ENCODE results near the gene NUP214. TPM values are rescaled to one million over a fixed set of nuclear protein-coding genes. Genes with fewer than 3 reads are reported as not detected.

NUP214 gene
- total RNA-seq, 4 donors from 2014 or later, result 17.4 to 45.4 (median 31.1) TPM

- no peak for DNase-seq
- peak overlapping the region; percentile 39 to 81 (median 64) for H3K27ac ChIP-seq
- peaks cover 4 to 35% (median 6%) of the 10 kb centered on the region in 3 donors for H3K4me1 ChIP-seq
- no CpG with 5 or more reads among the region's 23 CpGs for WGBS, 2 donors
- H3K36me3 ChIP-seq, result no peaks in the 10 kb centered on the region
- no peaks in the 10 kb centered on the region for H3K27me3 ChIP-seq
- TF ChIP-seq CTCF (IDR thresholded peaks at IDR 0.05), result no peak
- TF ChIP-seq POLR2A (IDR thresholded peaks at IDR 0.05), result no peak
- H3K9me3 ChIP-seq, result no peaks in the 10 kb centered on the region
- H3K4me3 ChIP-seq, result peak overlapping the region in 3 of 4 donors; percentile 10 to 54 (median 33)
- intact Hi-C loops (cut with DNase I), result no loop called here
These were observed 126.7 kb downstream of the NUP214 start for GRCh38 chr9:131252120-131252519.

GRCh38 chr9:131253891-131254491, 128.6 kb downstream of the NUP214 start:
- Histone ChIP-seq H3K36me3 (no peaks in the 10 kb centered on the region), H3K27ac (peak overlapping the region in 3 of 4 donors; percentile 16 to 76 (median 65)), H3K4me3 (no peak overlapping the region), H3K27me3 (no peaks in the 10 kb centered on the region), H3K9me3 (no peaks in the 10 kb centered on the region), H3K4me1 (peaks cover 4 to 35% (median 6%) of the 10 kb centered on the region in 3 donors)
- intact Hi-C loops (cut with DNase I), result no loop called here
- no peak for DNase-seq
- TF ChIP-seq POLR2A (IDR thresholded peaks at IDR 0.05) (peak in 2 of 4 donors; percentile 15 to 30), CTCF (IDR thresholded peaks at IDR 0.05) (no peak)
- 67 to 75% methylated on average over 13 to 14 of the region's 14 CpGs for WGBS, 2 donors

GRCh38 chr9:131254626-131255025, 129.2 kb downstream of the NUP214 start:
- WGBS, 2 donors, result 83 to 92% methylated on average over 9 to 14 of the region's 14 CpGs
- intact Hi-C loops (cut with DNase I), result no loop called here
- Histone ChIP-seq H3K9me3 (no peaks in the 10 kb centered on the region), H3K4me3 (no peak overlapping the region), H3K4me1 (peaks cover 4 to 35% (median 6%) of the 10 kb centered on the region in 3 donors), H3K27me3 (no peaks in the 10 kb centered on the region), H3K36me3 (peaks cover 0 to 6% (median 0%) of the 10 kb centered on the region in 3 donors), H3K27ac (peak overlapping the region in 3 of 4 donors; percentile 16 to 79 (median 76))
- DNase-seq, result no peak
- TF ChIP-seq CTCF (IDR thresholded peaks at IDR 0.05) (no peak), POLR2A (IDR thresholded peaks at IDR 0.05) (no peak)

DNA sequence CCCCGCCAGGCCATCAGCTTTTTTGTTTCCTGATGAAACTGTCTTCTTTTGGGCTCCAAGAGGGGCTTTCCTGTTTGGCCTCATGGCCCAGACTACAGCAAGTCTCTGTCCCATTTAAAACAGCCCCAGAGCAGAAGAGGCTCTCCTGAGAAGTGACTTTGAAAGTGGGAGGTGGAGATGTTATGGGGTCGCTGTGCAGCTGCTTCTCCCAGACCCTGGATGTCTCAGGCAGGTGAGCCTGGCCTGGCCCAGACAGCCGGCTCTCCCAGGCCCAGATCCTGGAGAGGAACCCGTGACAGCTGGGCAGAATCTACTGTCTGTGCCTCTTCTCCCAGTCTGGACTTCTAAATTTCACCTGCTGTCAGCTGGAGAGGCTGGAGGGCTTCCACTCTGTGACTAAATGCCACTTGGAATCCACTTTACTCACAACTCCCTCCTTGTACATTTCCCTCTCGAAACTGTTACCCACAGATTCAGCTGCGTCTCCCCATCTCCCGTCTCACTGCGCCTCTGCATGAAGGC, 130.4 kb downstream of the NUP214 start:
- Histone ChIP-seq H3K27ac (peak overlapping the region; percentile 16 to 79 (median 58)), H3K4me1 (peaks cover 4 to 35% (median 6%) of the 10 kb centered on the region in 3 donors), H3K4me3 (no peak overlapping the region), H3K36me3 (peaks cover 0 to 17% (median 0%) of the 10 kb centered on the region in 3 donors), H3K27me3 (no peaks in the 10 kb centered on the region), H3K9me3 (no peaks in the 10 kb centered on the region)
- intact Hi-C loops (cut with DNase I), result no loop called here
- 63 to 67% methylated on average over 5 to 6 of the region's 8 CpGs for WGBS, 2 donors
- TF ChIP-seq POLR2A (IDR thresholded peaks at IDR 0.05), result no peak
- TF ChIP-seq CTCF (IDR thresholded peaks at IDR 0.05), result no peak
- DNase-seq, result no peak

- H3K4me3 ChIP-seq, result no peak overlapping the region
- H3K36me3 ChIP-seq, result peaks cover 0 to 24% (median 0%) of the 10 kb centered on the region in 3 donors
- WGBS, 2 donors, result 90 to 97% methylated on average over 6 to 13 of the region's 15 CpGs
- H3K27ac ChIP-seq, result no peak overlapping the region
- TF ChIP-seq CTCF (IDR thresholded peaks at IDR 0.05), result no peak
- TF ChIP-seq POLR2A (IDR thresholded peaks at IDR 0.05), result no peak
- no peak for DNase-seq
- no peaks in the 10 kb centered on the region for H3K9me3 ChIP-seq
- intact Hi-C loops (cut with DNase I), result no loop called here
- peaks cover 4 to 35% (median 6%) of the 10 kb centered on the region in 3 donors for H3K4me1 ChIP-seq
- no peaks in the 10 kb centered on the region for H3K27me3 ChIP-seq
These were observed 132.1 kb downstream of the NUP214 start for GRCh38 chr9:131257266-131258025.
